DND-41 (cell line): Measurements from ENCODE around the gene RAB11FIP5.

Experiments
- EZH2 ChIP-seq: IDR thresholded peaks from 3 replicates; pipeline ENCODE4 v1.6.1; 2012; ENCODE audit warnings: borderline replicate concordance, low read depth, mild to moderate bottlenecking, moderate library complexity, low read length, inconsistent platforms; ENCODE audit not compliant: severe bottlenecking
- TF ChIP-seq, protein P1 (sequence below): IDR thresholded peaks from 2 replicates; pipeline ENCODE4 v1.5.1; 2012; ENCODE audit warnings: borderline replicate concordance, low read length, moderate library complexity, mild to moderate bottlenecking; ENCODE audit not compliant: poor library complexity, severe bottlenecking; ENCODE audit errors: extremely low read depth

GRCh38 chr2:73023497-73023896 is 89.3 kb downstream of the RAB11FIP5 start:
- TF ChIP-seq, protein P1, sequence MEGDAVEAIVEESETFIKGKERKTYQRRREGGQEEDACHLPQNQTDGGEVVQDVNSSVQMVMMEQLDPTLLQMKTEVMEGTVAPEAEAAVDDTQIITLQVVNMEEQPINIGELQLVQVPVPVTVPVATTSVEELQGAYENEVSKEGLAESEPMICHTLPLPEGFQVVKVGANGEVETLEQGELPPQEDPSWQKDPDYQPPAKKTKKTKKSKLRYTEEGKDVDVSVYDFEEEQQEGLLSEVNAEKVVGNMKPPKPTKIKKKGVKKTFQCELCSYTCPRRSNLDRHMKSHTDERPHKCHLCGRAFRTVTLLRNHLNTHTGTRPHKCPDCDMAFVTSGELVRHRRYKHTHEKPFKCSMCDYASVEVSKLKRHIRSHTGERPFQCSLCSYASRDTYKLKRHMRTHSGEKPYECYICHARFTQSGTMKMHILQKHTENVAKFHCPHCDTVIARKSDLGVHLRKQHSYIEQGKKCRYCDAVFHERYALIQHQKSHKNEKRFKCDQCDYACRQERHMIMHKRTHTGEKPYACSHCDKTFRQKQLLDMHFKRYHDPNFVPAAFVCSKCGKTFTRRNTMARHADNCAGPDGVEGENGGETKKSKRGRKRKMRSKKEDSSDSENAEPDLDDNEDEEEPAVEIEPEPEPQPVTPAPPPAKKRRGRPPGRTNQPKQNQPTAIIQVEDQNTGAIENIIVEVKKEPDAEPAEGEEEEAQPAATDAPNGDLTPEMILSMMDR, result no peak
- TF ChIP-seq EZH2, result no peak
